H1 (cell line): ENCODE results near the gene ELFN1. TPM values are rescaled to one million over a fixed set of nuclear protein-coding genes. Genes with fewer than 3 reads are reported as not detected.

Experiments used
- CTCF ChIA-PET: fragments of 300-600 bp; sonication (Branson Sonifier 250); formaldehyde crosslinking; loops from one replicate; lab custom pipeline; 2021; ENCODE audit not compliant: partially characterized antibody; lab: Charles Lee
- POLR2A ChIA-PET: fragments of 300-600 bp; sonication (Branson Sonifier 250); formaldehyde crosslinking; loops from one replicate; lab custom pipeline; 2021; ENCODE audit warnings: inconsistent platforms; ENCODE audit not compliant: partially characterized antibody; lab: Charles Lee
- DNase-seq, 2 experiments: peaks; one replicate each; pipeline versions ENCODE4 v3.0.0 to v3.0.0-alpha.2; 2010 to 2022; ENCODE audit warnings: low spot score in 2 of 2, low read depth in 1 of 2, mixed read lengths in 1 of 2
- FAIRE-seq: peaks from 2 replicates; lab custom pipeline; 2011; peaks lifted over from hg19 to GRCh38; lab: Jason Lieb, UNC
- H2AFZ ChIP-seq: 2 replicates; pipeline ENCODE4 v1.8.1; 2012; ENCODE audit warnings: low read length, inconsistent platforms
- H2AK5ac ChIP-seq: 2 replicates; pipeline ENCODE4 v1.6.1; 2013; ENCODE audit warnings: low read depth, low read length
- H2BK120ac ChIP-seq: replicated peaks from 2 replicates; pipeline ENCODE3; 2013; ENCODE audit warnings: low read depth, low read length, inconsistent platforms
- H2BK12ac ChIP-seq: 2 replicates; pipeline ENCODE4 v1.6.1; 2013; ENCODE audit warnings: low read depth, low read length
- H2BK15ac ChIP-seq: 2 replicates; pipeline ENCODE4 v1.6.1; 2013; ENCODE audit warnings: low read length
- H2BK20ac ChIP-seq: 2 replicates; pipeline ENCODE4 v1.6.1; 2013; ENCODE audit warnings: low read length
- H2BK5ac ChIP-seq: 2 replicates; pipeline ENCODE4 v1.6.1; 2013; ENCODE audit warnings: low read depth, low read length
- H3K14ac ChIP-seq: 2 replicates; pipeline ENCODE4 v1.6.1; 2013; ENCODE audit warnings: inconsistent platforms; ENCODE audit not compliant: insufficient read length
- H3K18ac ChIP-seq: 2 replicates; pipeline ENCODE4 v1.6.1; 2013; ENCODE audit warnings: low read length; ENCODE audit errors: extremely low read depth
- H3K23ac ChIP-seq: 2 replicates; pipeline ENCODE4 v1.6.1; 2013; ENCODE audit warnings: inconsistent platforms; ENCODE audit not compliant: insufficient read length
- H3K23me2 ChIP-seq: 2 replicates; pipeline ENCODE4 v1.6.1; 2013; ENCODE audit warnings: low read depth, low read length
- H3K27ac ChIP-seq: 2 replicates; pipeline ENCODE4 v1.6.1; 2011; ENCODE audit warnings: low read depth, low read length, inconsistent platforms
- H3K27me3 ChIP-seq, 4 experiments: replicated peaks in 1 of 4; 1 replicate in 1 of 4; 2 replicates in 3 of 4; pipeline versions ENCODE4 v1.6.1 to v1.8.1; 2011 to 2013; ENCODE audit warnings: low read length in 3 of 4, mild to moderate bottlenecking in 3 of 4, inconsistent platforms in 2 of 4, mixed read lengths in 2 of 4, moderate library complexity in 1 of 4; ENCODE audit not compliant: control insufficient read depth in 3 of 4, insufficient read depth in 3 of 4; ENCODE audit errors: extremely low read depth in 1 of 4
- H3K36me3 ChIP-seq, 4 experiments: 2 replicates each; pipeline versions ENCODE4 v1.6.1 to v1.8.1; 2011 to 2013; ENCODE audit warnings: mild to moderate bottlenecking in 4 of 4, low read length in 3 of 4, moderate library complexity in 2 of 4, control low read depth in 1 of 4, inconsistent platforms in 1 of 4; ENCODE audit not compliant: insufficient read depth in 4 of 4, control insufficient read depth in 2 of 4
- H3K4ac ChIP-seq: replicated peaks from 2 replicates; pipeline ENCODE3; 2013; ENCODE audit warnings: low read length, low read depth, mixed read lengths, inconsistent platforms; ENCODE audit not compliant: insufficient read length
- H3K4me1 ChIP-seq, 4 experiments: replicated peaks in 1 of 4; 1 replicate in 1 of 4; 2 replicates in 3 of 4; pipeline versions ENCODE4 v1.6.1 to v1.8.1; 2011 to 2013; ENCODE audit warnings: low read length in 3 of 4, inconsistent platforms in 2 of 4, mixed read lengths in 1 of 4; ENCODE audit not compliant: insufficient read depth in 4 of 4, control insufficient read depth in 3 of 4
- H3K4me2 ChIP-seq, 2 experiments: 2 replicates each; pipeline versions ENCODE4 v1.6.1 to v1.8.1; 2011 to 2013; ENCODE audit warnings: low read depth in 2 of 2, low read length in 2 of 2, control low read depth in 1 of 2, inconsistent platforms in 1 of 2, mild to moderate bottlenecking in 1 of 2; ENCODE audit not compliant: insufficient read depth in 1 of 2
- H3K4me3 ChIP-seq, 4 experiments: fragments of 200-600, 300-600 bp in 1 of 4; sonication (generic), shearing (Covaris generic), sonication (Bioruptor Twin) in 1 of 4; 2 replicates each; pipeline versions ENCODE4 v1.5.1 to v1.8.1; 2011 to 2016; ENCODE audit warnings: low read length in 4 of 4, low read depth in 3 of 4, control low read depth in 2 of 4, inconsistent platforms in 2 of 4, mild to moderate bottlenecking in 2 of 4, mixed read lengths in 1 of 4, moderate library complexity in 1 of 4; ENCODE audit not compliant: insufficient read depth in 2 of 4; ENCODE audit errors: extremely low read depth in 1 of 4
- H3K56ac ChIP-seq: replicated peaks from 2 replicates; pipeline ENCODE3; 2013; ENCODE audit warnings: low read depth, mild to moderate bottlenecking, mixed read lengths, low read length, inconsistent platforms; ENCODE audit not compliant: insufficient read length
- H3K79me1 ChIP-seq: 2 replicates; pipeline ENCODE4 v1.6.1; 2013; ENCODE audit warnings: low read depth, low read length, control low read depth
- H3K79me2 ChIP-seq, 2 experiments: 2 replicates each; pipeline versions ENCODE4 v1.6.1 to v1.8.1; 2012 to 2013; ENCODE audit warnings: low read length in 2 of 2, mild to moderate bottlenecking in 2 of 2, inconsistent platforms in 1 of 2; ENCODE audit not compliant: insufficient read depth in 2 of 2, control insufficient read depth in 1 of 2
- H3K9ac ChIP-seq, 4 experiments: replicated peaks in 1 of 4; 1 replicate in 1 of 4; 2 replicates in 3 of 4; pipeline versions ENCODE4 v1.6.1 to v1.8.1; 2011 to 2013; ENCODE audit warnings: low read depth in 3 of 4, low read length in 3 of 4, control low read depth in 2 of 4, mild to moderate bottlenecking in 2 of 4, moderate library complexity in 2 of 4, inconsistent platforms in 1 of 4; ENCODE audit errors: extremely low read depth in 1 of 4
- H3K9me3 ChIP-seq, 2 experiments: 2 replicates each; pipeline versions ENCODE4 v1.6.1 to v1.8.1; 2012 to 2013; ENCODE audit warnings: mild to moderate bottlenecking in 2 of 2, moderate library complexity in 2 of 2, control low read depth in 1 of 2, inconsistent platforms in 1 of 2, low read depth in 1 of 2, low read length in 1 of 2, mixed read lengths in 1 of 2; ENCODE audit not compliant: insufficient read depth in 2 of 2
- H4K20me1 ChIP-seq, 2 experiments: replicated peaks in 1 of 2; 2 replicates each; pipeline versions ENCODE3 to v1.8.1; 2011 to 2013; ENCODE audit warnings: inconsistent platforms in 2 of 2, low read length in 2 of 2, mild to moderate bottlenecking in 1 of 2; ENCODE audit not compliant: insufficient read depth in 2 of 2, control insufficient read depth in 1 of 2
- H4K5ac ChIP-seq: 2 replicates; pipeline ENCODE4 v1.6.1; 2013; ENCODE audit warnings: low read length, low read depth, mixed read lengths, inconsistent platforms; ENCODE audit not compliant: insufficient read length
- H4K8ac ChIP-seq: 2 replicates; pipeline ENCODE4 v1.8.0; 2013; ENCODE audit warnings: mild to moderate bottlenecking, moderate library complexity, low read length, inconsistent platforms; ENCODE audit not compliant: insufficient read depth; ENCODE audit errors: extremely low read depth
- H4K91ac ChIP-seq: replicated peaks from 2 replicates; pipeline ENCODE3; 2013; ENCODE audit warnings: low read length, mixed read lengths, inconsistent platforms; ENCODE audit not compliant: insufficient read length
- BRCA1 ChIP-seq: IDR thresholded peaks from 2 replicates; pipeline ENCODE4 v1.6.1; 2012; ENCODE audit warnings: low read depth, low read length, improper control_type of control experiment
- CREB1 ChIP-seq: IDR thresholded peaks from 2 replicates; pipeline ENCODE4 v1.6.1; 2012; ENCODE audit warnings: inconsistent platforms
- CTCF ChIP-seq, 3 experiments: IDR thresholded peaks; 1 replicate in 2 of 3; 2 replicates in 1 of 3; pipeline versions ENCODE4 v1.5.1 to v1.6.1; 2011; ENCODE audit warnings: low read length in 3 of 3, mild to moderate bottlenecking in 3 of 3, inconsistent platforms in 2 of 3, low read depth in 1 of 3, moderate library complexity in 1 of 3; ENCODE audit not compliant: insufficient read depth in 1 of 3; ENCODE audit errors: control extremely low read depth in 1 of 3
- HDAC6 ChIP-seq: IDR thresholded peaks from one replicate; pipeline ENCODE4 v1.7.1; 2012; ENCODE audit warnings: low read depth, mild to moderate bottlenecking, inconsistent platforms, low read length, moderate library complexity
- JUN ChIP-seq: IDR thresholded peaks from 2 replicates; pipeline ENCODE4 v1.6.1; 2011; ENCODE audit warnings: low read depth, mild to moderate bottlenecking, improper control_type of control experiment, low read length
- POLR2A ChIP-seq, 2 experiments: IDR thresholded peaks; 1 replicate in 1 of 2; 2 replicates in 1 of 2; pipeline ENCODE4 v1.6.1; 2011; ENCODE audit warnings: low read depth in 2 of 2, low read length in 2 of 2, mild to moderate bottlenecking in 2 of 2; ENCODE audit errors: control extremely low read depth in 1 of 2
- POLR2AphosphoS5 ChIP-seq: IDR thresholded peaks from 2 replicates; pipeline ENCODE4 v1.6.1; 2011; ENCODE audit warnings: low read depth, low read length
- TEAD4 ChIP-seq: IDR thresholded peaks from 2 replicates; pipeline ENCODE4 v1.6.1; 2012; ENCODE audit warnings: low read depth, low read length, inconsistent platforms, mixed read lengths
- ZNF274 ChIP-seq: IDR thresholded peaks from 2 replicates; pipeline ENCODE4 v1.7.0; 2012; ENCODE audit warnings: low read length, borderline replicate concordance; ENCODE audit errors: extremely low read depth
- WGBS, 2 experiments: shearing (Covaris generic) in 1 of 2; methylation state at CpG; one replicate each; pipeline versions ENCODE4 v1.1.6 to v1.1.7; 2013 to 2015; ENCODE audit warnings: low lambda C conversion rate in 2 of 2, mixed read lengths in 2 of 2, inconsistent platforms in 1 of 2, low coverage in 1 of 2, missing lambda C conversion rate in 1 of 2; ENCODE audit not compliant: insufficient replicate concordance in 2 of 2, insufficient coverage in 1 of 2, insufficient read length in 1 of 2; ENCODE audit errors: extremely low coverage in 1 of 2, missing lambda C conversion rate in 1 of 2; 5-methylcytosine and 5-hydroxymethylcytosine counted together
- polyA plus RNA-seq, 7 experiments: library from polyadenylated mRNA; depleted of rRNA in 3 of 7; stranded (reverse) in 5 of 7; unstranded in 2 of 7; fragments of >200 nt in 5 of 7; fragments of 200-250 nt in 2 of 7; gene quantifications; 1 replicate in 5 of 7; 2 replicates in 1 of 7; 4 replicates in 1 of 7; pipeline versions ENCODE4 v1.2.1 to v1.2.3, GENCODE V29; 2011 to 2013; ENCODE audit warnings: missing spikeins in 2 of 7, mixed read lengths in 2 of 7
- total RNA-seq: library from RNA; stranded (reverse); fragmentation: NEBNext Ultra II Directional; extraction: Animal tissue kit (Norgen Biotek cat#: 25700); gene quantifications from 2 replicates; pipeline ENCODE4 v1.2.1, GENCODE V29; 2021

The ELFN1 gene
- total and polyA plus RNA-seq, 2 of the 8 experiments (the other 6 are each of a cell fraction or from before 2014, with no cell fraction given), result 2.0 to 4.5 TPM

DNA sequence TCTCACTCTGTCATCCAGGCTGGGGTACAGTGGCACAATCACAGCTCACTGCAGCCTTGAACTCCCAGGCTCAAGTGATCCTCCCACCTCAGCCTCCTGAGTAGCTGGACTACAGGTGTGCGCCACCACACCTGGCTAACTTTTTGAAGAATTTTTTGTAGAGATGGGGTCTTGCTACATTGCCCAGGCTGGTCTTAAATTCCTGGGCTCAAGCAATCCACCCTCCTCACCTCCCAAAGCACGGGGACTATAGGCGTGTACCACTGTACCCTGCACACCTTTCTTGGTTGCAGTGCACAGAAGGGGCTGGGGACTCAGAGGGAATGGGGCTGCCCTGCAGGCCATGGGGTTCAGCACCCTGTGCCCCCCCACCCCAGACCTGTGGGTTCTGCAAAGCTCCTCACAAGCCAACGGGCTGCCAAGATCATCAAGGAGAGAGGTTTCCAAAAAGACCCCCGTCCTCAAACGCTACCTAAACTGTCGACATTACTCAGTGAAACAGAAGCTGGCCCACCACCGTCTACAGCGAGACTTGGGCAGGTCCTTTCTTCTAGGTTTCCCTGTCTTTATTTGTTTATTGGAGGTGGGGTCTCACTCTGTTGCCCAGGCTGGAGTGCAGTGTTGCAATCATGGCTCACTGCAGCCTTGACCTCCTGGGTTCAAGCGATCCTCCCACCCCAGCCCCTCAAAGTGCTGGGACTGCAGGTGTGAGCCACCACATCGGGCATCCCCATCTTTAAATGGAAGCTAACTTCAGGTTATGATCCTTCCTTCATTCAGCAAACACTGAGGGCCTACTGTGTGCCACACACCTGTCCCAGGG is 26.6 kb upstream of the ELFN1 start:
- FAIRE-seq, result no peak
- DNase-seq, result no peak
- H2AFZ ChIP-seq, result no peak overlapping the region
- no peak overlapping the region for H4K8ac ChIP-seq
- H4K91ac ChIP-seq, result no peak overlapping the region
- H4K20me1 ChIP-seq, result no peaks in the 10 kb centered on the region
- H3K23ac ChIP-seq, result no peak overlapping the region
- no peak overlapping the region for H3K18ac ChIP-seq
- H2BK12ac ChIP-seq, result no peak overlapping the region
- H3K4me2 ChIP-seq, result no peak overlapping the region
- H2BK5ac ChIP-seq, result no peak overlapping the region
- no peak overlapping the region for H2BK15ac ChIP-seq
- H2BK20ac ChIP-seq, result no peak overlapping the region
- CTCF ChIA-PET, result interaction anchor here (1.0 to 1.3 kb wide), 3 partner anchors 9 to 65 kb away, joined by 3 read pairs; no protein-coding TSS in a partner anchor
- H3K9me3 ChIP-seq, result no peaks in the 10 kb centered on the region
- H3K56ac ChIP-seq, result no peak overlapping the region
- no peak overlapping the region for H4K5ac ChIP-seq
- no peak overlapping the region for H2BK120ac ChIP-seq
- no peak overlapping the region for H2AK5ac ChIP-seq
- 94% methylated on average over 11 of the region's 11 CpGs; no CpG with 5 or more reads in 1 of the 2 experiments for WGBS, 2 experiments
- POLR2A ChIA-PET, result no interaction called here
- no peak overlapping the region for H3K4me3 ChIP-seq
- H3K14ac ChIP-seq, result no peak overlapping the region
- H3K27ac ChIP-seq, result no peak overlapping the region
- H3K79me2 ChIP-seq, result no peaks in the 10 kb centered on the region
- no peaks in the 10 kb centered on the region for H3K4me1 ChIP-seq
- H3K79me1 ChIP-seq, result no peaks in the 10 kb centered on the region
- no peak overlapping the region for H3K4ac ChIP-seq
- no peaks in the 10 kb centered on the region for H3K23me2 ChIP-seq
- TF ChIP-seq CREB1 (no peak), CTCF (IDR thresholded peaks at IDR 0.05; ENCODE audit: control extremely low read depth in 1 of 3, insufficient read depth in 1 of 3, low read depth in 1 of 3, low read length in 3 of 3) (no peak), JUN (no peak), ZNF274 (no peak), HDAC6 (no peak), POLR2A (IDR thresholded peaks at IDR 0.05; ENCODE audit: control extremely low read depth in 1 of 2, low read depth in 2 of 2, low read length in 2 of 2) (no peak), POLR2AphosphoS5 (no peak), BRCA1 (no peak), TEAD4 (no peak)
- H3K9ac ChIP-seq, result no peak overlapping the region
- no peaks in the 10 kb centered on the region for H3K27me3 ChIP-seq
- no peaks in the 10 kb centered on the region for H3K36me3 ChIP-seq
